Tibial artery (tissue), 4 donors: ENCODE data around the gene ETV6.

Source experiments
- DNase-seq, 2 donors: peaks; one replicate each; pipeline ENCODE4 v3.0.0-alpha.2; 2019
- H3K27ac ChIP-seq, 2 donors: fragments of 200-600 bp; sonication (generic) in 1 of 2; 1 replicate in 1 of 2; 2 replicates in 1 of 2; pipeline ENCODE4 v1.5.1; 2018 to 2019; ENCODE audit warnings: mild to moderate bottlenecking in 1 of 2
- H3K27me3 ChIP-seq, 2 donors: fragments of 200-600 bp; sonication (generic) in 1 of 2; one replicate each; pipeline versions ENCODE4 v1.5.1 to v1.6.0; 2016 to 2019
- H3K36me3 ChIP-seq, 3 donors: fragments of 200-600 bp; sonication (generic) in 2 of 3; one replicate each; pipeline ENCODE4 v1.5.1; 2016 to 2019; ENCODE audit warnings: mild to moderate bottlenecking in 2 of 3
- H3K4me1 ChIP-seq, 4 donors: fragments of 200-600 bp; sonication (generic) in 2 of 4; 1 replicate in 3 of 4; 2 replicates in 1 of 4; pipeline ENCODE4 v1.5.1; 2016 to 2019
- H3K4me3 ChIP-seq, 2 donors: fragments of 200-600 bp; sonication (generic) in 1 of 2; 1 replicate in 1 of 2; 2 replicates in 1 of 2; pipeline ENCODE4 v1.5.1; 2018 to 2019; ENCODE audit warnings: mild to moderate bottlenecking in 2 of 2
- H3K9me3 ChIP-seq, 3 donors: fragments of 200-600 bp; sonication (generic) in 1 of 3; one replicate each; pipeline ENCODE4 v1.5.1; 2016 to 2019
- intact Hi-C: fragments of 100-400 bp; cut with DNase I; formaldehyde crosslinking; loops from one replicate; pipeline ENCODE4 v1.15.0; 2023; ENCODE audit warnings: low total_unique reads
- TF ChIP-seq, protein P1 (sequence below), 2 experiments: fragments of 200-600 bp in 1 of 2; fragments of 450-650 bp in 1 of 2; IDR thresholded peaks; one replicate each; pipeline ENCODE4 v1.5.1; 2017 to 2019; ENCODE audit warnings: antibody characterized with exemption in 2 of 2, mild to moderate bottlenecking in 1 of 2, moderate library complexity in 1 of 2

ETV6 gene

DNA sequence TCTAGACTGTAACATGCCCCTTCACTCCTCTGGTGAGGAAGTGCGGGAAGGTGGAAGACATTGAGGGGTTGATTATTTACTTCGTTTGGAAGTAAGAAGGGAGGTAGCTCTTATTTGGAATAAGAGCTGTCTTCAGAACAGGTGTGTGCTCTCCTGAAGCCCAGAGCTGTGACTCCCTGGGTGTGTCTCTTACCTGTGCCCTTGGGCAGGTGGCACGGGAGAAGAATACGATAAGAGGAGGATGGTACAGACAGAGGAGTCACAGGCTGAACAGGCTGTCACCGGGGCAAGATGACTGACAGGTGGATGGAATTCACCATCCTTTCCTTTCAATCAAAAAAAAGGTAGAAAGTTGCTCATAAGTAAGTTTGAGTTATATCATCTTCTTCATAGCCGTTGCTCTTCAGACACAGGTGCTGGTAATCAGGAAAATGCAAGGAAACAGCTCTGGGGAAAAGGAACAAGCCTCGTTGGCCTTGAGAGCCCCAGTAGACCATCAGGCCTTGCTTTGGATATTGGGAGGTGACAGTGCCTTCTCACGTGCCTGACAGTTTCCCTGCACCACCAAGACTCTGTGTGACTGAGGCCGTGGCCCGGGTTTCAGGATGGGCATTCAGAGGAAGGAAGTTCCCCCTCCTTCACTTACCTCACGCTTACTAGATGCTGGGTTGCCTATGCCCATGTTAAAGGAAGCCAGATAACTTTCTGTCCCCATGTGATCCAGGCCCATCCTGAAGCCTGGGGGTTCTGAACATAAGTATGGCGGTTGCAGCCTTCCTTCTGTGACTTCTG lies 120.4 kb downstream of the ETV6 start:
- DNase-seq: no peak
- Histone ChIP-seq H3K36me3 (no peaks in the 10 kb centered on the region), H3K27me3 (no peaks in the 10 kb centered on the region), H3K4me1 (peaks cover 0 to 97% (median 59%) of the 10 kb centered on the region in 4 donors), H3K27ac (peak overlapping the region; percentile 10 to 84), H3K4me3 (no peak overlapping the region), H3K9me3 (no peaks in the 10 kb centered on the region)
- TF ChIP-seq, protein P1, sequence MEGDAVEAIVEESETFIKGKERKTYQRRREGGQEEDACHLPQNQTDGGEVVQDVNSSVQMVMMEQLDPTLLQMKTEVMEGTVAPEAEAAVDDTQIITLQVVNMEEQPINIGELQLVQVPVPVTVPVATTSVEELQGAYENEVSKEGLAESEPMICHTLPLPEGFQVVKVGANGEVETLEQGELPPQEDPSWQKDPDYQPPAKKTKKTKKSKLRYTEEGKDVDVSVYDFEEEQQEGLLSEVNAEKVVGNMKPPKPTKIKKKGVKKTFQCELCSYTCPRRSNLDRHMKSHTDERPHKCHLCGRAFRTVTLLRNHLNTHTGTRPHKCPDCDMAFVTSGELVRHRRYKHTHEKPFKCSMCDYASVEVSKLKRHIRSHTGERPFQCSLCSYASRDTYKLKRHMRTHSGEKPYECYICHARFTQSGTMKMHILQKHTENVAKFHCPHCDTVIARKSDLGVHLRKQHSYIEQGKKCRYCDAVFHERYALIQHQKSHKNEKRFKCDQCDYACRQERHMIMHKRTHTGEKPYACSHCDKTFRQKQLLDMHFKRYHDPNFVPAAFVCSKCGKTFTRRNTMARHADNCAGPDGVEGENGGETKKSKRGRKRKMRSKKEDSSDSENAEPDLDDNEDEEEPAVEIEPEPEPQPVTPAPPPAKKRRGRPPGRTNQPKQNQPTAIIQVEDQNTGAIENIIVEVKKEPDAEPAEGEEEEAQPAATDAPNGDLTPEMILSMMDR (IDR thresholded peaks at IDR 0.05): no peak
- intact Hi-C loops: loop anchor here (10.0 kb wide), 1 partner anchor 115 kb away; no protein-coding TSS in a partner anchor

DNA sequence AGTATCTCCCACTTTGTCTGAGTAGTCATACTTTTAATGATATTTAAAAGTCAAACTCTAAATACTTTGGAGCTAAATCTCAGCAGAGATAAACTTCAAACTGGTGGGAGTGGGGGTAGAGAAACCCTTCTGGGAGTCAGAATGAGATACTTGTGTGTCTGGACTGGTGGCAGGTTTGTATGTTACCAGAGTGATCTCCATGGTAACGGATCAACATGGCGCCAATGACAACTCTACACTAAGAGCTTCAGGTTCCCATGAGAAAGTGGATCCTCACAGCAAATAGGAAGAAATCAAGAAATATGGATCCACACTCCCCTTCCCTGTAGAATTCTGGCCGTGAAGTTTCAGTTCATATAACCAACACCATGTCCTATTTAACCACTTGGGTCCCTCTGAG lies 121.9 kb downstream of the ETV6 start:
- intact Hi-C loops: no loop called here
- no peaks in the 10 kb centered on the region for H3K36me3 ChIP-seq
- no peaks in the 10 kb centered on the region for H3K27me3 ChIP-seq
- TF ChIP-seq, protein P1 (IDR thresholded peaks at IDR 0.05): no peak
- peak overlapping the region in 1 of 2 donors; percentile 81 for H3K27ac ChIP-seq
- H3K9me3 ChIP-seq: no peaks in the 10 kb centered on the region
- no peak overlapping the region for H3K4me3 ChIP-seq
- H3K4me1 ChIP-seq: peaks cover 0 to 97% (median 56%) of the 10 kb centered on the region in 4 donors
- no peak for DNase-seq

DNA sequence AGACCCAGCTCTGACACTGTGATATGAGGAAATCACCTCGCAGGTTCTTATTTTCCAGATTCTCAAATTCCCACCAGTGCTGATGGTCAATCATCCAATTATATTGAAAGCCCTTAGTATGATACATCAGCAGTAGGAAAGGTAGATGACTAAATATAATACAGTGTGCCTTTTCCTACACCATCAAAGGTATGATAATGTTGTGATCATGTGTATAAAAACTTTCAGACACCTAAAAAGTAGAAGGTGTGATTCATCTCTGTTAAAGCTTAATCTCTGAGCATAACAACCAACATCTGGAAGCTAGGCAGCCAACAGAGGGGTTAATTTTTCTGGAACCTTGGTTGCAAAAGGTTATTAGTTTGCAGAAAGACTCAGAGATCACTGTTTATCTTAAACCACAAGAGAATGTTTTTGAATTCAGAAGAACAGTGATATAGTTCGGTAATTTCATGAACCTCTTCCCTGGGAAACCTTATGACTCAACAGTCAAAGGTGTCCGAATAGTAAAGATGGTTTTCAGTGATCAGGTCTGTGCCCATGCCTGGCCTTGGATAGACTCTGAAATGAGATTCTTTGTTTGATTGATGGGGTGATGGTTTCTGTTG lies 122.5 kb downstream of the ETV6 start:
- DNase-seq: no peak
- TF ChIP-seq, protein P1 (IDR thresholded peaks at IDR 0.05): no peak
- Histone ChIP-seq H3K9me3 (no peaks in the 10 kb centered on the region), H3K4me3 (no peak overlapping the region), H3K27ac (peak overlapping the region; percentile 28 to 81), H3K36me3 (no peaks in the 10 kb centered on the region), H3K4me1 (peaks cover 0 to 97% (median 51%) of the 10 kb centered on the region in 4 donors), H3K27me3 (no peaks in the 10 kb centered on the region)
- intact Hi-C loops: no loop called here

DNA sequence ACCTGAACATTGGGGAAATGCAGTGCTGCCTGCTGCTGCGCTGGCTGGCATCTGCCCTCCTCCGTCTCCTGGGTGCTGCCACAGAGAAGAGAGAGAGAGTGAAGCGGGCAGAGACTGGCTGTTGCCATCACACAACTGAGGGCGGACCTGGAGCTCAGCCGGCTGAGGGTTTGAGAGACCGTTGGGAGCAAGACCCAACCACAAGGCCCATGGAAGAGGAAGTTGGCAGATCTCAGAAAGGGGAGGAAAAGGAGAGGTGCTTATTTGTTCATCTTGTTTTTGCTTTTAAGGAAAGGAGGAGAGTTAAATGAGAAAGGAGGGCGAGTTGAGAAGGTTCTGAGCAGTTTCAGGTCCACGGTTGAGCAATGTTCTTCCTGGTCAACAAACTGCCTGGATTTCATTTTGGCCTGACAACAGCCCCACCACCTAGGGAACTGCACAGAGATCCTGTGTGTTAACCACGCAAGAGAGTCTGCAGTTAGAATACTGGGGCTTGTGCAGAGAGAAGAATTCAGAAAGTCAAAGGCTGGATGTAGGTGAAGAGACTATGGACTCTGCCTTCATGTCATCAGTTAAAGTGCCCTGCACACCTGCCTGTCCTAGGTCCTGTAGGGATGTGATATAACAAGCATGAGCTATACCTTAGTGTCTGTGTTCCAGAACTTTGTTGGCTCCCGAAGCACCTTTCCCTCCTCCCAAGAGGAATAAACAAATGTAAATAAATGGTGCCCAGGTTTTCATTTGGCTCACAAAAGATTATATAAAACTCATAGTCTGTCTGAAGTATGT lies 124.6 kb downstream of the ETV6 start:
- Histone ChIP-seq H3K4me3 (no peak overlapping the region), H3K4me1 (peaks cover 0 to 97% (median 57%) of the 10 kb centered on the region in 4 donors), H3K36me3 (no peaks in the 10 kb centered on the region), H3K9me3 (no peaks in the 10 kb centered on the region), H3K27ac (peak overlapping the region; percentile 73 to 81), H3K27me3 (no peaks in the 10 kb centered on the region)
- peak; percentile 28 to 81 for DNase-seq
- TF ChIP-seq, protein P1 (IDR thresholded peaks at IDR 0.05): no peak
- intact Hi-C loops: no loop called here

DNA sequence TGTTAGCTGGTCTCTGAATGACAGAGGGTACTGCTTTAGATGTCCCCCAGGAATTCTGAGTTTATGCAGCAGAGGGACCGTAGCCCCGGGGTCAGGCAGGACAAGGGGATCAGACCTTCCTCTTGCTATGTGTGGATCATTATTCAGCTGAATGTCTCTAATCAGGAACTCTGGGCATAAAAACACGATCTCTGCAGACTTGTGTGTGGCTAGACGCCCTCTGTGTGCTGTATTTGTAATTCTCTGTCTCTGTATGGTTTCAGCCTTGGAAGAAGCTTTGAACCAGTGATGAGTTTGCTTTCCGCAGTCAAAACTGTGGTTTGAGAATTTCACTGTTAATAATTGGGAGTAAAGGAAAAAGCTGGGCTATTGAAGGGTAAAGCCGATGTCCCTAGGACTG lies 125.3 kb downstream of the ETV6 start:
- no peak overlapping the region for H3K4me3 ChIP-seq
- no peaks in the 10 kb centered on the region for H3K27me3 ChIP-seq
- no peaks in the 10 kb centered on the region for H3K36me3 ChIP-seq
- no peaks in the 10 kb centered on the region for H3K9me3 ChIP-seq
- H3K27ac ChIP-seq: peak overlapping the region; percentile 73 to 81
- peaks cover 0 to 97% (median 53%) of the 10 kb centered on the region in 4 donors for H3K4me1 ChIP-seq
- no peak for DNase-seq
- TF ChIP-seq, protein P1 (IDR thresholded peaks at IDR 0.05): no peak
- intact Hi-C loops: no loop called here
